ENCODE results near the gene CPT1C.

DNA sequence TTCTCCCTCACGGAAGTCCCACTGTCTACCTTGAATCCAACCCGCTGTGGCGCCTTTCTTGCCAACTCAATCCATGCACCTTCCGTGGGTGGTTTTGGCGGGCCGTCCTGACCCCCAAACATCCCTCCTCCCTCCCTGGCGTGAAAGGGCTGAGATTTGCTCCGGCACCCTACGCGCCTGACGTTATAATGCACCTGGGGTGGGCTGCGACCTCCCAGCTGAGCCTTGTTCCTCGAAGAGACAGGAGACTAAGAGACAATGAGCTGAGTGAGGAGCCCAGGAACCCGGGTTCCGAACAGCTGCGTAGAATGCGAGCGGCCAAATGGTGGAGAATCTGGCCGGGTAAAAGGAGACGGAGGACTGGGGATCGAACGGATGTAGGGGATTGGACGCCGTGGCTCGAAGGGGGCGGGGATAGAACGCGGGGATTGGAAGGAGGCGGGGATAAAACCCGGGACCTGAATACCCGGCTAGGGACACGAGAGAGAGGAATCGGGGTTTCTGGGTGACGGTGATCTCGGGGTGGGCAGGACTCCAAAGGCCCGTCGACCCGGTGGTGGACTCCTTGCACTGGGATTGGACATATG, at the start of gene CPT1C:
- TF ChIP-seq POLR2A (IDR thresholded peaks at IDR 0.05; ENCODE audit: low read depth, low read length) = peak; percentile 79
- no peak for TF ChIP-seq FOS (IDR thresholded peaks at IDR 0.05; ENCODE audit: borderline replicate concordance, insufficient read depth, low read length)
- TF ChIP-seq, protein P1, sequence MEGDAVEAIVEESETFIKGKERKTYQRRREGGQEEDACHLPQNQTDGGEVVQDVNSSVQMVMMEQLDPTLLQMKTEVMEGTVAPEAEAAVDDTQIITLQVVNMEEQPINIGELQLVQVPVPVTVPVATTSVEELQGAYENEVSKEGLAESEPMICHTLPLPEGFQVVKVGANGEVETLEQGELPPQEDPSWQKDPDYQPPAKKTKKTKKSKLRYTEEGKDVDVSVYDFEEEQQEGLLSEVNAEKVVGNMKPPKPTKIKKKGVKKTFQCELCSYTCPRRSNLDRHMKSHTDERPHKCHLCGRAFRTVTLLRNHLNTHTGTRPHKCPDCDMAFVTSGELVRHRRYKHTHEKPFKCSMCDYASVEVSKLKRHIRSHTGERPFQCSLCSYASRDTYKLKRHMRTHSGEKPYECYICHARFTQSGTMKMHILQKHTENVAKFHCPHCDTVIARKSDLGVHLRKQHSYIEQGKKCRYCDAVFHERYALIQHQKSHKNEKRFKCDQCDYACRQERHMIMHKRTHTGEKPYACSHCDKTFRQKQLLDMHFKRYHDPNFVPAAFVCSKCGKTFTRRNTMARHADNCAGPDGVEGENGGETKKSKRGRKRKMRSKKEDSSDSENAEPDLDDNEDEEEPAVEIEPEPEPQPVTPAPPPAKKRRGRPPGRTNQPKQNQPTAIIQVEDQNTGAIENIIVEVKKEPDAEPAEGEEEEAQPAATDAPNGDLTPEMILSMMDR (IDR thresholded peaks at IDR 0.05; ENCODE audit: extremely low read depth in 1 of 2, insufficient read depth in 1 of 2, low read depth in 1 of 2, low read length in 2 of 2) = no peak
- no peak for TF ChIP-seq EZH2 (IDR thresholded peaks at IDR 0.05; ENCODE audit: borderline replicate concordance, low read depth, low read length, severe bottlenecking)
- peak; percentile 62 for TF ChIP-seq POLR2AphosphoS5 (IDR thresholded peaks at IDR 0.05; ENCODE audit: insufficient read depth, low read depth, low read length)
